HG02759 (cell line): ENCODE results near the gene ITGBL1.

ENCODE experiments used
- ATAC-seq: cut with Tn5 transposase; IDR thresholded peaks from one replicate; pipeline ENCODE4 v1.9.1; 2021; ENCODE audit warnings: mild to moderate bottlenecking, moderate library complexity; ENCODE audit not compliant: unreplicated experiment

The ITGBL1 gene

GRCh38 chr13:101452519-101453485 is at the start of gene ITGBL1:
Gene ITGBL1, plus strand, starts transcription at chr13:101452675. Its CDS starts 159 bp downstream, at chr13:101452834.
- ATAC-seq = peak; percentile 79

- no peak for ATAC-seq
These were observed 45.7 kb upstream of the ITGBL1 start for GRCh38 chr13:101406791-101407190.

GRCh38 chr13:101408154-101408553 is 44.3 kb upstream of the ITGBL1 start:
- no peak for ATAC-seq

GRCh38 chr13:101408992-101409656 is 43.4 kb upstream of the ITGBL1 start:
- ATAC-seq = no peak

GRCh38 chr13:101412076-101412475 is 40.4 kb upstream of the ITGBL1 start:
- ATAC-seq = no peak

- ATAC-seq = peak; percentile 16
These were observed 36.9 kb upstream of the ITGBL1 start for GRCh38 chr13:101415358-101416174.

- peak; percentile 48 for ATAC-seq
These were observed 36.1 kb upstream of the ITGBL1 start, which contains the start of gene NALCN for GRCh38 chr13:101416181-101417042. Gene NALCN, minus strand, starts transcription at chr13:101416508. Its CDS starts 17,382 bp downstream, at chr13:101399126.

- ATAC-seq = no peak
These were observed 35.5 kb upstream of the ITGBL1 start for GRCh38 chr13:101417043-101417406.

- ATAC-seq = no peak
These were observed 35.0 kb upstream of the ITGBL1 start for GRCh38 chr13:101417501-101417900.

GRCh38 chr13:101423872-101424271 is 28.6 kb upstream of the ITGBL1 start:
- no peak for ATAC-seq

- ATAC-seq = no peak
These were observed 27.9 kb upstream of the ITGBL1 start for GRCh38 chr13:101424381-101425155.

GRCh38 chr13:101425156-101425471 is 27.4 kb upstream of the ITGBL1 start:
- ATAC-seq = no peak

- ATAC-seq = no peak
These were observed 26.9 kb upstream of the ITGBL1 start for GRCh38 chr13:101425623-101426022.

- ATAC-seq = no peak
These were observed 22.7 kb upstream of the ITGBL1 start for GRCh38 chr13:101429733-101430132.

GRCh38 chr13:101433895-101434294 is 18.6 kb upstream of the ITGBL1 start:
- no peak for ATAC-seq

GRCh38 chr13:101434486-101434885 is 18.0 kb upstream of the ITGBL1 start:
- ATAC-seq = no peak

- no peak for ATAC-seq
These were observed 4.6 kb upstream of the ITGBL1 start for GRCh38 chr13:101447852-101448251.

- no peak for ATAC-seq
These were observed 2.4 kb upstream of the ITGBL1 start for GRCh38 chr13:101449790-101450748.
